HEK293T (cell line): ENCODE measurements around the gene SORD.
"Not testable (repeated sequence)": the region's sequence is repeated elsewhere in the genome, so short reads cannot be mapped to it uniquely, and the experiment has no call there.

Source experiments
- CTBP1 ChIP-seq: fragments of 450-650 bp; IDR thresholded peaks from 2 replicates; pipeline ENCODE4 v1.6.1; 2016; ENCODE audit warnings: borderline replicate concordance
- ELF4 ChIP-seq: fragments of 450-650 bp; IDR thresholded peaks from 2 replicates; pipeline ENCODE4 v1.6.1; 2017; ENCODE audit warnings: antibody characterized with exemption
- L3MBTL2 ChIP-seq: fragments of 450-650 bp; conservative IDR thresholded peaks from 2 replicates; pipeline ENCODE4 v1.6.1; 2016; ENCODE audit warnings: mild to moderate bottlenecking
- ZNF384 ChIP-seq: fragments of 450-650 bp; IDR thresholded peaks from 2 replicates; pipeline ENCODE4 v1.6.1; 2016

- not testable (repeated sequence) for TF ChIP-seq ZNF384, CTBP1, ELF4, L3MBTL2
Observed at GRCh38 chr15:44986346-44987055, 36.5 kb upstream of the SORD start.
